HCT116 (cell line): ENCODE data around the gene CEACAM1. TPM values are rescaled to one million over a fixed set of nuclear protein-coding genes. Genes with fewer than 3 reads are reported as not detected.
"Not testable (repeated sequence)": the region's sequence is repeated elsewhere in the genome, so short reads cannot be mapped to it uniquely, and the experiment has no call there.

ENCODE experiments used
- ATAC-seq: fragments of 200-7000 bp; cut with Tn5 transposase; 2 replicates; pipeline ENCODE4 v1.9.1; 2020; ENCODE audit warnings: mild to moderate bottlenecking, moderate library complexity
- BruUV-seq: library from RNA; stranded (reverse); fragments of 400-500 nt; replicated peaks from 2 replicates; lab custom pipeline; 2021; lab: Mats Ljungman, UMichigan
- CTCF ChIA-PET: fragments of 300-600 bp; sonication (Branson Sonifier 250); formaldehyde crosslinking; loops from one replicate; lab custom pipeline; 2021; ENCODE audit warnings: antibody characterized with exemption; lab: Charles Lee
- POLR2A ChIA-PET: fragments of 300-600, 350-600 bp; sonication (Branson Sonifier 250); formaldehyde crosslinking; loops from one replicate; lab custom pipeline; 2021; ENCODE audit warnings: antibody characterized with exemption; lab: Charles Lee
- RAD21 ChIA-PET, 2 experiments: fragments of 300-600 bp; sonication (Branson Sonifier 250); formaldehyde crosslinking; loops; one replicate each; lab custom pipeline; 2023; ENCODE audit warnings: low total read pairs in 2 of 2; ENCODE audit not compliant: uncharacterized antibody in 2 of 2, unreplicated experiment in 2 of 2, low non-redundant PET in 1 of 2; lab: Charles Lee
- DNase-seq: peaks from one replicate; pipeline ENCODE4 v3.0.0-alpha.2; 2010; ENCODE audit warnings: low read depth, low spot score
- H2AFZ ChIP-seq: fragments of 200-600 bp; shearing (Covaris generic), sonication (generic); 2 replicates; pipeline ENCODE4 v1.6.1; 2017; ENCODE audit warnings: low read depth, mixed run types, mixed read lengths, antibody characterized with exemption, low read length; ENCODE audit not compliant: poor library complexity, severe bottlenecking
- H3K27ac ChIP-seq: 2 replicates; pipeline ENCODE4 v1.5.1; 2012; ENCODE audit warnings: low read depth, low read length
- H3K27me3 ChIP-seq: fragments of 200-600 bp; sonication (generic); 2 replicates; pipeline ENCODE4 v1.6.1; 2016; ENCODE audit warnings: mixed run types, low read length, mixed read lengths; ENCODE audit not compliant: insufficient read depth
- H3K36me3 ChIP-seq, 2 experiments: fragments of 200-500 bp in 1 of 2; fragments of 200-600 bp in 1 of 2; sonication (Bioruptor generic) in 1 of 2; sonication (generic) in 1 of 2; 2 replicates each; pipeline versions ENCODE4 v1.5.1 to v1.6.1; 2014 to 2016; ENCODE audit warnings: low read length in 2 of 2, inconsistent platforms in 1 of 2, mixed read lengths in 1 of 2, mixed run types in 1 of 2; ENCODE audit not compliant: insufficient read depth in 2 of 2, control insufficient read depth in 1 of 2
- H3K4me1 ChIP-seq, 2 experiments: fragments of 200-600 bp in 1 of 2; sonication (generic) in 1 of 2; 2 replicates each; pipeline versions ENCODE4 v1.5.1 to v1.6.1; 2012 to 2017; ENCODE audit warnings: low read length in 2 of 2, inconsistent platforms in 1 of 2, mild to moderate bottlenecking in 1 of 2, mixed read lengths in 1 of 2, mixed run types in 1 of 2, moderate library complexity in 1 of 2; ENCODE audit not compliant: insufficient read depth in 2 of 2, control insufficient read depth in 1 of 2
- H3K4me2 ChIP-seq: fragments of 200-600 bp; sonication (generic); 2 replicates; pipeline ENCODE4 v1.6.1; 2017; ENCODE audit warnings: mixed run types, low read length, mixed read lengths
- H3K4me3 ChIP-seq, 2 experiments: fragments of 200-600 bp in 1 of 2; sonication (generic) in 1 of 2; replicated peaks in 1 of 2; 2 replicates each; pipeline ENCODE4 v1.5.1; 2011 to 2016; ENCODE audit warnings: low read length in 2 of 2, control low read depth in 1 of 2, low read depth in 1 of 2, mild to moderate bottlenecking in 1 of 2, mixed read lengths in 1 of 2, mixed run types in 1 of 2
- H3K79me2 ChIP-seq: fragments of 200-600 bp; sonication (generic); 2 replicates; pipeline ENCODE4 v1.6.1; 2017; ENCODE audit warnings: mild to moderate bottlenecking, mixed run types, low read length, moderate library complexity, mixed read lengths; ENCODE audit not compliant: insufficient read depth
- H3K9ac ChIP-seq: fragments of 200-600 bp; sonication (generic); 2 replicates; pipeline ENCODE4 v1.6.1; 2016; ENCODE audit warnings: low read length, mixed read lengths
- H3K9me2 ChIP-seq: fragments of 200-600 bp; sonication (generic), shearing (Covaris generic); 2 replicates; pipeline ENCODE4 v1.6.1; 2017; ENCODE audit warnings: mixed run types, mild to moderate bottlenecking, moderate library complexity; ENCODE audit not compliant: insufficient read depth
- H3K9me3 ChIP-seq, 2 experiments: fragments of 200-500 bp in 1 of 2; fragments of 200-600 bp in 1 of 2; sonication (Bioruptor generic) in 1 of 2; sonication (generic) in 1 of 2; 2 replicates each; pipeline ENCODE4 v1.6.1; 2014 to 2017; ENCODE audit warnings: low read length in 2 of 2, mixed read lengths in 2 of 2, inconsistent platforms in 1 of 2, low read depth in 1 of 2, mild to moderate bottlenecking in 1 of 2, mixed run types in 1 of 2, moderate library complexity in 1 of 2; ENCODE audit not compliant: control insufficient read depth in 1 of 2, insufficient read depth in 1 of 2
- H4K20me1 ChIP-seq: fragments of 200-600 bp; sonication (generic), shearing (Covaris generic); 2 replicates; pipeline ENCODE4 v1.6.1; 2017; ENCODE audit warnings: mixed run types, mild to moderate bottlenecking, moderate library complexity; ENCODE audit not compliant: insufficient read depth
- ATF3 ChIP-seq: IDR thresholded peaks from 2 replicates; pipeline ENCODE4 v1.6.1; 2012
- CBX3 ChIP-seq: IDR thresholded peaks from 2 replicates; pipeline ENCODE4 v1.6.1; 2012; ENCODE audit warnings: low read depth
- CEBPB ChIP-seq: IDR thresholded peaks from 2 replicates; pipeline ENCODE4 v1.6.1; 2012; ENCODE audit warnings: low read depth
- CTCF ChIP-seq, 3 experiments: fragments of 200-600 bp in 1 of 3; sonication (generic) in 1 of 3; IDR thresholded peaks in 2 of 3; conservative IDR thresholded peaks in 1 of 3; 2 replicates each; pipeline ENCODE4 v1.5.1; 2012 to 2017; ENCODE audit warnings: low read depth in 2 of 3, low read length in 2 of 3, antibody characterized with exemption in 1 of 3, borderline replicate concordance in 1 of 3, control low read depth in 1 of 3, mild to moderate bottlenecking in 1 of 3, mixed read lengths in 1 of 3, mixed run types in 1 of 3, moderate library complexity in 1 of 3; ENCODE audit not compliant: insufficient read depth in 1 of 3
- EGR1 ChIP-seq: IDR thresholded peaks from 2 replicates; pipeline ENCODE4 v1.6.1; 2012; ENCODE audit warnings: low read depth
- ELF1 ChIP-seq: IDR thresholded peaks from 2 replicates; pipeline ENCODE4 v1.6.1; 2012; ENCODE audit warnings: low read depth, borderline replicate concordance
- EZH2phosphoT487 ChIP-seq: fragments of 200-600 bp; IDR thresholded peaks from 2 replicates; pipeline ENCODE4 v1.6.1; 2018; ENCODE audit warnings: antibody characterized with exemption, borderline replicate concordance
- FOSL1 ChIP-seq: IDR thresholded peaks from 2 replicates; pipeline ENCODE4 v1.6.1; 2012; ENCODE audit warnings: low read depth
- JUND ChIP-seq: IDR thresholded peaks from 2 replicates; pipeline ENCODE4 v1.6.1; 2012
- MAX ChIP-seq: IDR thresholded peaks from 2 replicates; pipeline ENCODE4 v1.6.1; 2012
- POLR2A ChIP-seq: IDR thresholded peaks from 2 replicates; pipeline ENCODE4 v1.7.0; 2011; ENCODE audit warnings: borderline replicate concordance; ENCODE audit not compliant: insufficient read depth, insufficient read length; ENCODE audit errors: extremely low read depth
- POLR2AphosphoS5 ChIP-seq: IDR thresholded peaks from 2 replicates; pipeline ENCODE4 v1.6.1; 2011; ENCODE audit warnings: mild to moderate bottlenecking, low read depth, low read length, moderate library complexity
- RAD21 ChIP-seq: IDR thresholded peaks from 2 replicates; pipeline ENCODE4 v1.6.1; 2012; ENCODE audit warnings: low read depth, mild to moderate bottlenecking
- SIN3A ChIP-seq: IDR thresholded peaks from 2 replicates; pipeline ENCODE4 v1.6.1; 2012; ENCODE audit warnings: low read depth
- SP1 ChIP-seq: IDR thresholded peaks from 2 replicates; pipeline ENCODE4 v1.6.1; 2012; ENCODE audit warnings: low read depth
- SRF ChIP-seq: IDR thresholded peaks from 2 replicates; pipeline ENCODE4 v1.6.1; 2012; ENCODE audit warnings: low read depth
- YY1 ChIP-seq: IDR thresholded peaks from 2 replicates; pipeline ENCODE4 v1.6.1; 2011; ENCODE audit warnings: low read length, low read depth, moderate library complexity, mild to moderate bottlenecking; ENCODE audit not compliant: insufficient replicate concordance; ENCODE audit errors: extremely low read depth
- ZBTB33 ChIP-seq: IDR thresholded peaks from 2 replicates; pipeline ENCODE4 v1.6.1; 2011; ENCODE audit warnings: mild to moderate bottlenecking, low read length, moderate library complexity; ENCODE audit not compliant: insufficient replicate concordance; ENCODE audit errors: extremely low read depth
- ZFX ChIP-seq: fragments of 450-650 bp; IDR thresholded peaks from 2 replicates; pipeline ENCODE4 v1.6.1; 2017
- intact Hi-C: fragments of 100-400 bp; cut with micrococcal nuclease; formaldehyde crosslinking; loops from 2 replicates; pipeline ENCODE4 v1.10.0; 2022
- total RNA-seq: library from RNA; stranded (reverse); gene quantifications from one replicate; pipeline ENCODE4 v1.2.1, GENCODE V29; 2021; ENCODE audit not compliant: unreplicated experiment

Gene CEACAM1
- total RNA-seq, 1 experiment from 2014 or later: 1.2 TPM

- no peaks in the 10 kb centered on the region for H3K9me3 ChIP-seq
- no peak overlapping the region for H3K4me2 ChIP-seq
- ATAC-seq: no peak
- TF ChIP-seq EZH2phosphoT487: no peak
- TF ChIP-seq JUND: no peak
- no peak for TF ChIP-seq SRF
- no peak for TF ChIP-seq MAX
- TF ChIP-seq FOSL1: no peak
- TF ChIP-seq CTCF (IDR thresholded peaks at IDR 0.05 in 2 of 3, conservative IDR thresholded peaks at IDR 0.05 in 1 of 3; ENCODE audit: borderline replicate concordance in 1 of 3, insufficient read depth in 1 of 3, low read depth in 2 of 3, low read length in 2 of 3): no peak
- no peak for TF ChIP-seq YY1
- TF ChIP-seq ATF3: no peak
- no peak for TF ChIP-seq EGR1
- no peak for TF ChIP-seq POLR2AphosphoS5
- TF ChIP-seq CEBPB: no peak
- no peak for TF ChIP-seq CBX3
- no peak for TF ChIP-seq ZFX
- TF ChIP-seq ZBTB33: no peak
- no peak for TF ChIP-seq POLR2A
- TF ChIP-seq SIN3A: no peak
- no peak for TF ChIP-seq ELF1
- TF ChIP-seq SP1: no peak
- no peak for TF ChIP-seq RAD21
- TF ChIP-seq, all 23 proteins: peak for 0
- no peaks in the 10 kb centered on the region for H3K79me2 ChIP-seq
- no peak overlapping the region for H3K4me3 ChIP-seq
- H3K27ac ChIP-seq: no peak overlapping the region
- H3K36me3 ChIP-seq: no peaks in the 10 kb centered on the region
- no TSS peak for BruUV-seq
- ChIA-PET RAD21 (no interaction called here), POLR2A (no interaction called here), CTCF (interaction anchor here (0.7 kb wide), 1 partner anchor 207 kb away, joined by 4 read pairs; no protein-coding TSS in a partner anchor)
- H2AFZ ChIP-seq: no peak overlapping the region
- no peak overlapping the region for H3K9ac ChIP-seq
- no peaks in the 10 kb centered on the region for H4K20me1 ChIP-seq
- H3K4me1 ChIP-seq: no peaks in the 10 kb centered on the region
- no peaks in the 10 kb centered on the region for H3K27me3 ChIP-seq
- H3K9me2 ChIP-seq: no peaks in the 10 kb centered on the region
- no peak for DNase-seq
- intact Hi-C loops: no loop called here
Measured at GRCh38 chr19:42552086-42553065, 24.1 kb upstream of the CEACAM1 start.

- H3K4me2 ChIP-seq, H3K9ac ChIP-seq, intact Hi-C loops, RAD21 ChIA-PET, ATAC-seq, CTCF ChIA-PET, H3K79me2 ChIP-seq, H3K9me2 ChIP-seq, H3K27ac ChIP-seq, H3K9me3 ChIP-seq, POLR2A ChIA-PET, H3K4me3 ChIP-seq, DNase-seq, H3K27me3 ChIP-seq, H2AFZ ChIP-seq, H3K4me1 ChIP-seq, H3K36me3 ChIP-seq, BruUV-seq, H4K20me1 ChIP-seq: not testable (repeated sequence)
Measured at GRCh38 chr19:42550521-42550920, 22.2 kb upstream of the CEACAM1 start.
